K562 (cell line): ENCODE measurements around the gene FXN. TPM values are rescaled to one million over a fixed set of nuclear protein-coding genes. Genes with fewer than 3 reads are reported as not detected.

Experiments
- ETV6 ChIP-seq, 3 experiments: fragments of 150-350 bp in 1 of 3; sonication (generic) in 1 of 3; formaldehyde crosslinking in 1 of 3; IDR thresholded peaks; 2 replicates each; pipeline versions ENCODE4 v1.6.1 to v1.8.0; 2014 to 2022; ENCODE audit warnings: borderline replicate concordance in 2 of 3, low read depth in 2 of 3, antibody characterized with exemption in 1 of 3, low read length in 1 of 3, mild to moderate bottlenecking in 1 of 3, missing genetic modification reagents in 1 of 3
- KAT7 ChIP-seq: sonication (generic); formaldehyde crosslinking; IDR thresholded peaks from 2 replicates; pipeline ENCODE4 v1.8.0; 2022; ENCODE audit warnings: missing genetic modification reagents, mild to moderate bottlenecking, borderline replicate concordance
- NR2C2 ChIP-seq, 2 experiments: fragments of 200-800 bp in 1 of 2; sonication (Bioruptor generic) in 1 of 2; sonication (generic) in 1 of 2; formaldehyde crosslinking in 1 of 2; IDR thresholded peaks; 2 replicates each; pipeline versions ENCODE4 v1.6.1 to v1.8.0; 2016 to 2022; ENCODE audit warnings: mild to moderate bottlenecking in 1 of 2, missing compliant biosample characterization in 1 of 2, missing genetic modification characterization in 1 of 2, missing genetic modification reagents in 1 of 2
- ZKSCAN1 ChIP-seq: fragments of 150-350 bp; IDR thresholded peaks from 2 replicates; pipeline ENCODE4 v1.6.1; 2016; ENCODE audit warnings: low read depth, low read length
- ZNF232 ChIP-seq: sonication (generic); formaldehyde crosslinking; IDR thresholded peaks from 2 replicates; pipeline ENCODE4 v1.8.0; 2022; ENCODE audit warnings: mild to moderate bottlenecking, missing genetic modification reagents
- polyA plus RNA-seq, 8 experiments: library from polyadenylated mRNA; depleted of rRNA in 4 of 8; stranded (reverse) in 5 of 8; unstranded in 3 of 8; fragments of >200 nt; fragmentation: Nextera tagmentation in 2 of 8; fragmentation: Illumina TruSeq in 1 of 8; extraction: Ambion mirVana in 2 of 8; extraction: Trizol in 1 of 8; gene quantifications; 2 replicates each; pipeline versions ENCODE4 v1.2.1 to v1.2.3, GENCODE V29; 2011 to 2014; ENCODE audit warnings: inconsistent platforms in 1 of 8, missing spikeins in 1 of 8
- total RNA-seq, 7 experiments: library from RNA; depleted of rRNA in 6 of 7; stranded (reverse); fragments of >200 nt in 6 of 7; fragmentation: Illumina TruSeq in 2 of 7; extraction: Trizol in 2 of 7; gene quantifications; 2 replicates each; pipeline versions ENCODE4 v1.2.1 to v1.2.3, GENCODE V29; 2011 to 2021; ENCODE audit warnings: low replicate concordance in 1 of 7
- TF ChIP-seq, protein P1 (sequence below), 2 experiments: fragments of 450-650 bp; formaldehyde crosslinking in 1 of 2; IDR thresholded peaks; 2 replicates each; pipeline versions ENCODE4 v1.4.0 to v1.6.1; 2014 to 2020; ENCODE audit warnings: mild to moderate bottlenecking in 2 of 2, borderline replicate concordance in 1 of 2, low read depth in 1 of 2
- TF ChIP-seq, protein P2 (sequence below): fragments of 450-650 bp; formaldehyde crosslinking; IDR thresholded peaks from 2 replicates; pipeline ENCODE4 v1.4.0; 2020; ENCODE audit warnings: mild to moderate bottlenecking, moderate library complexity

FXN gene
- total and polyA plus RNA-seq, 9 of the 15 experiments (the other 6 are each of a cell fraction or from before 2014, with no cell fraction given) = 7.6 to 51.5 (median 30.3) TPM

DNA sequence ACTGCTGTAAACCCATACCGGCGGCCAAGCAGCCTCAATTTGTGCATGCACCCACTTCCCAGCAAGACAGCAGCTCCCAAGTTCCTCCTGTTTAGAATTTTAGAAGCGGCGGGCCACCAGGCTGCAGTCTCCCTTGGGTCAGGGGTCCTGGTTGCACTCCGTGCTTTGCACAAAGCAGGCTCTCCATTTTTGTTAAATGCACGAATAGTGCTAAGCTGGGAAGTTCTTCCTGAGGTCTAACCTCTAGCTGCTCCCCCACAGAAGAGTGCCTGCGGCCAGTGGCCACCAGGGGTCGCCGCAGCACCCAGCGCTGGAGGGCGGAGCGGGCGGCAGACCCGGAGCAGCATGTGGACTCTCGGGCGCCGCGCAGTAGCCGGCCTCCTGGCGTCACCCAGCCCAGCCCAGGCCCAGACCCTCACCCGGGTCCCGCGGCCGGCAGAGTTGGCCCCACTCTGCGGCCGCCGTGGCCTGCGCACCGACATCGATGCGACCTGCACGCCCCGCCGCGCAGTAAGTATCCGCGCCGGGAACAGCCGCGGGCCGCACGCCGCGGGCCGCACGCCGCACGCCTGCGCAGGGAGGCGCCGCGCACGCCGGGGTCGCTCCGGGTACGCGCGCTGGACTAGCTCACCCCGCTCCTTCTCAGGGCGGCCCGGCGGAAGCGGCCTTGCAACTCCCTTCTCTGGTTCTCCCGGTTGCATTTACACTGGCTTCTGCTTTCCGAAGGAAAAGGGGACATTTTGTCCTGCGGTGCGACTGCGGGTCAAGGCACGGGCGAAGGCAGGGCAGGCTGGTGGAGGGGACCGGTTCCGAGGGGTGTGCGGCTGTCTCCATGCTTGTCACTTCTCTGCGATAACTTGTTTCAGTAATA, at the start of gene FXN (continued):
- TF ChIP-seq ZNF232 (CRISPR knock-in tag) (peak; percentile 30; the same call in 1 of the 2 replicates), ZKSCAN1 (0 out of 2 replicates have a peak, but pooled peaks have one; percentile 45), KAT7 (CRISPR knock-in tag) (0 out of 2 replicates have a peak, but pooled peaks have one; percentile 44), NR2C2 (CRISPR knock-in tag; IDR thresholded peaks at IDR 0.05) (no peak), NR2C2 (tag; IDR thresholded peaks at IDR 0.05) (peak; percentile 66; the same call in 1 of the 2 replicates), ETV6 (IDR thresholded peaks at IDR 0.05; ENCODE audit: borderline replicate concordance in 1 of 2, low read depth in 2 of 2, low read length in 1 of 2) (no peak; a peak in 1 of 4 replicates), ETV6 (CRISPR knock-in tag; IDR thresholded peaks at IDR 0.05; ENCODE audit: borderline replicate concordance) (peak; percentile 50; the same call in 1 of the 2 replicates)
- TF ChIP-seq, protein P1, sequence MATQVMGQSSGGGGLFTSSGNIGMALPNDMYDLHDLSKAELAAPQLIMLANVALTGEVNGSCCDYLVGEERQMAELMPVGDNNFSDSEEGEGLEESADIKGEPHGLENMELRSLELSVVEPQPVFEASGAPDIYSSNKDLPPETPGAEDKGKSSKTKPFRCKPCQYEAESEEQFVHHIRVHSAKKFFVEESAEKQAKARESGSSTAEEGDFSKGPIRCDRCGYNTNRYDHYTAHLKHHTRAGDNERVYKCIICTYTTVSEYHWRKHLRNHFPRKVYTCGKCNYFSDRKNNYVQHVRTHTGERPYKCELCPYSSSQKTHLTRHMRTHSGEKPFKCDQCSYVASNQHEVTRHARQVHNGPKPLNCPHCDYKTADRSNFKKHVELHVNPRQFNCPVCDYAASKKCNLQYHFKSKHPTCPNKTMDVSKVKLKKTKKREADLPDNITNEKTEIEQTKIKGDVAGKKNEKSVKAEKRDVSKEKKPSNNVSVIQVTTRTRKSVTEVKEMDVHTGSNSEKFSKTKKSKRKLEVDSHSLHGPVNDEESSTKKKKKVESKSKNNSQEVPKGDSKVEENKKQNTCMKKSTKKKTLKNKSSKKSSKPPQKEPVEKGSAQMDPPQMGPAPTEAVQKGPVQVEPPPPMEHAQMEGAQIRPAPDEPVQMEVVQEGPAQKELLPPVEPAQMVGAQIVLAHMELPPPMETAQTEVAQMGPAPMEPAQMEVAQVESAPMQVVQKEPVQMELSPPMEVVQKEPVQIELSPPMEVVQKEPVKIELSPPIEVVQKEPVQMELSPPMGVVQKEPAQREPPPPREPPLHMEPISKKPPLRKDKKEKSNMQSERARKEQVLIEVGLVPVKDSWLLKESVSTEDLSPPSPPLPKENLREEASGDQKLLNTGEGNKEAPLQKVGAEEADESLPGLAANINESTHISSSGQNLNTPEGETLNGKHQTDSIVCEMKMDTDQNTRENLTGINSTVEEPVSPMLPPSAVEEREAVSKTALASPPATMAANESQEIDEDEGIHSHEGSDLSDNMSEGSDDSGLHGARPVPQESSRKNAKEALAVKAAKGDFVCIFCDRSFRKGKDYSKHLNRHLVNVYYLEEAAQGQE (IDR thresholded peaks at IDR 0.05; ENCODE audit: borderline replicate concordance) = peak; percentile 58; the same call in 1 of the 2 replicates
- TF ChIP-seq, protein P1 (CRISPR knock-in tag; IDR thresholded peaks at IDR 0.05; ENCODE audit: low read depth) = no peak
- TF ChIP-seq, protein P2, sequence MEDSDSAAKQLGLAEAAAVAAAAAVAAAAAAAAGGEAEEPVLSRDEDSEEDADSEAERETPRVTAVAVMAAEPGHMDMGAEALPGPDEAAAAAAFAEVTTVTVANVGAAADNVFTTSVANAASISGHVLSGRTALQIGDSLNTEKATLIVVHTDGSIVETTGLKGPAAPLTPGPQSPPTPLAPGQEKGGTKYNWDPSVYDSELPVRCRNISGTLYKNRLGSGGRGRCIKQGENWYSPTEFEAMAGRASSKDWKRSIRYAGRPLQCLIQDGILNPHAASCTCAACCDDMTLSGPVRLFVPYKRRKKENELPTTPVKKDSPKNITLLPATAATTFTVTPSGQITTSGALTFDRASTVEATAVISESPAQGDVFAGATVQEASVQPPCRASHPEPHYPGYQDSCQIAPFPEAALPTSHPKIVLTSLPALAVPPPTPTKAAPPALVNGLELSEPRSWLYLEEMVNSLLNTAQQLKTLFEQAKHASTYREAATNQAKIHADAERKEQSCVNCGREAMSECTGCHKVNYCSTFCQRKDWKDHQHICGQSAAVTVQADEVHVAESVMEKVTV (CRISPR knock-in tag) = peak; percentile 49; the same call in 1 of the 2 replicates
